ENCODE measurements around the gene MAP3K9. TPM values are rescaled to one million over a fixed set of nuclear protein-coding genes. Genes with fewer than 3 reads are reported as not detected.

The MAP3K9 gene
- total RNA-seq, 1 donor from 2014 or later = 0.96 TPM

GRCh38 chr14:70770490-70770889 is 38.8 kb downstream of the MAP3K9 start:
- no peaks in the 10 kb centered on the region for H3K36me3 ChIP-seq
- TF ChIP-seq CTCF (IDR thresholded peaks at IDR 0.05) = no peak
- H3K4me1 ChIP-seq = no peaks in the 10 kb centered on the region
- no peak overlapping the region for H3K4me3 ChIP-seq
- H3K27ac ChIP-seq = no peak overlapping the region
- intact Hi-C loops (cut with DNase I) = no loop called here
- no peaks in the 10 kb centered on the region for H3K9me3 ChIP-seq
- no peaks in the 10 kb centered on the region for H3K27me3 ChIP-seq
- no peak for DNase-seq (ENCODE audit: low spot score in 2 of 2)

DNA sequence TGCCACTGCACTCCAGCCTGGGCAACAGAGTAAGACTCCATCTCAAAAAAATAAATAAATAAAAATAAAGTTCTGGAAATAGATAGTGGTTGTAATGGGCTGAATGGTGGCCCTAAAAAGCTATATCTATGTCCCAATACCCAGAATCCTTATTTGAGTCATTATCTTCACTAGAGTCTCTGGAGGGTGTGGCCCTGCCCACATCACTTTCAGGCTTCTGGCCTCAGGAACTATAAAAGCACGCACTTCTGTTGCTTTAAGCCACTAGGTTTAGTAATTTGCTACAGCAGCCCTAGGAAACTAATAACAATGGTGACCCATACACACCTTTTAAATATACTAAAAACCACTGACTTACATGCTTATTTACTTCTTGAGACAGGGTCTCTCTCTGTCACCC is 49.9 kb downstream of the MAP3K9 start:
- intact Hi-C loops (cut with DNase I) = no loop called here
- no peak for DNase-seq (ENCODE audit: low spot score in 2 of 2)
- no peak for TF ChIP-seq CTCF (IDR thresholded peaks at IDR 0.05)

DNA sequence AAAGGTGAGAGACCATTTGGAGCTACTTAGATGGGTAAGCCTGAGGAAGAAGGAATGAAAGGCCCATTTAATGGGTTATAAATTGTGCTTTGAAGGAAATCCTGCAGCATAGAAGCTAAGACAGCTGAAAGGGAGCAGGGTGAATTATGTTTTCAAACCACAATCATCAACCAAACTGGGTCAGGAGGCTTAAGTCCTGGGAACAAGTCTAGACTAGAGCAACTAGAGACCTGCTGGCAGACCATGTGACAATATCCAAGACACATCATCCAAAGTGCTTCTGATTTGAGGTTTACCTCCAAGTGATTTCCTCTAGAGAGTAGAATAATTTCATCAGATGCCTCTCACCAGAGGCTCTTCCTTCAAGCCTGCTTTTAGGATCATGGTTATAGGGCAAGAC is 53.7 kb downstream of the MAP3K9 start:
- DNase-seq (ENCODE audit: low spot score in 2 of 2) = no peak
- H3K27me3 ChIP-seq = no peaks in the 10 kb centered on the region
- no peak overlapping the region for H3K27ac ChIP-seq
- H3K4me1 ChIP-seq = no peaks in the 10 kb centered on the region
- no peak for TF ChIP-seq CTCF (IDR thresholded peaks at IDR 0.05)
- H3K4me3 ChIP-seq = no peak overlapping the region
- no peaks in the 10 kb centered on the region for H3K36me3 ChIP-seq
- intact Hi-C loops (cut with DNase I) = no loop called here
- H3K9me3 ChIP-seq = no peaks in the 10 kb centered on the region

More for the DNA sequence above, 49.9 kb downstream of the MAP3K9 start:
- Histone ChIP-seq H3K36me3 (no peaks in the 10 kb centered on the region), H3K9me3 (no peaks in the 10 kb centered on the region), H3K4me1 (no peaks in the 10 kb centered on the region), H3K27me3 (no peaks in the 10 kb centered on the region), H3K27ac (no peak overlapping the region), H3K4me3 (no peak overlapping the region)

DNA sequence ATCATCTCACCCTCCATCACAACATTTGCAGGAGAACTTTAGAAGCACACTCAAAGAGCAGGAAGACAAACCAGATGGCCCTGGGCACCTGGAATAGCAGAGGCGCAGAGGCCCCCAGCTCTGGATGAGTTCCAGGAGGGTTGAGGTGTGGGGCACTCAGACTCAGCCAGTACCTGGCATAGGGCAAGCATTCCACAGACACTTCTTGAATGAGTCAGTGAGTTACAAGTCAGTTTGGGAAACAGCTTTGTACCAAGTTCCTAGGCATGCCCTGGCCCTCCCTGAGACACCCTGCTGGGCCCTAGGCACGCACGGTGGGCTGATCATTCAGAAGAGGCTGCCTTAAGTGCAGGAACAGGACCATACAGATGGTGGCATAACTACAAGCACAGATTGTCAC is 54.3 kb downstream of the MAP3K9 start:
- Histone ChIP-seq H3K4me1 (no peaks in the 10 kb centered on the region), H3K4me3 (no peak overlapping the region), H3K36me3 (no peaks in the 10 kb centered on the region), H3K27me3 (no peaks in the 10 kb centered on the region), H3K27ac (no peak overlapping the region), H3K9me3 (no peaks in the 10 kb centered on the region)
- no peak for DNase-seq (ENCODE audit: low spot score in 2 of 2)
- TF ChIP-seq CTCF (IDR thresholded peaks at IDR 0.05) = no peak
- intact Hi-C loops (cut with DNase I) = no loop called here

DNA sequence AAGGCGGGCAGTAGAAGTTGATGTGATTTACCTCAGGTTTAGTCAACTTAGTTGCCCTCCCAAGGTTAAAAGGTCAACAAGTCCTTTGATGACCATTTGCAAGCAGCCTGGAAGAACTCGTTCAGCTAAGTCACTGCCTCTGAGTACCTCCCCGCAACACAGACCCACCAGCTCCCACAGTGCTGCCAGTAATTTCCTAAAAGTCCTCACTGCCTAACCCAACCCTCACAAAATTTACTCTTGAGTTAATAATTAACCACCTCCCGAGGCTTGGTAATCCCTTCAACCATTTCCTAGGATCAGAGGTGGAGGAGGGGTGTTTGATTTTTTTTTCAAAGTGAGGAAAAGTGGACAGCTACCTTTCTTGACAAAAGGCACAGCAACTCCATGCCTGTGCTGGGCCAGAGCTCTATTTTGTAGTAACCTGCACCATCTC is 55.8 kb downstream of the MAP3K9 start:
- no peaks in the 10 kb centered on the region for H3K27me3 ChIP-seq
- H3K36me3 ChIP-seq = no peaks in the 10 kb centered on the region
- H3K4me3 ChIP-seq = no peak overlapping the region
- H3K9me3 ChIP-seq = no peaks in the 10 kb centered on the region
- H3K27ac ChIP-seq = no peak overlapping the region
- TF ChIP-seq CTCF (IDR thresholded peaks at IDR 0.05) = no peak
- DNase-seq (ENCODE audit: low spot score in 2 of 2) = no peak
- intact Hi-C loops (cut with DNase I) = no loop called here
- H3K4me1 ChIP-seq = no peaks in the 10 kb centered on the region

GRCh38 chr14:70748422-70748821 is 60.9 kb downstream of the MAP3K9 start:
- TF ChIP-seq CTCF (IDR thresholded peaks at IDR 0.05) = no peak
- H3K4me3 ChIP-seq = no peak overlapping the region
- H3K27me3 ChIP-seq = no peaks in the 10 kb centered on the region
- H3K27ac ChIP-seq = no peak overlapping the region
- H3K4me1 ChIP-seq = no peaks in the 10 kb centered on the region
- no peaks in the 10 kb centered on the region for H3K36me3 ChIP-seq
- intact Hi-C loops (cut with DNase I) = no loop called here
- H3K9me3 ChIP-seq = no peaks in the 10 kb centered on the region
- DNase-seq (ENCODE audit: low spot score in 2 of 2) = no peak

Data from ascending aorta (tissue), 2 donors.